IPS-18c (cell line): ENCODE measurements around the gene USH1G.
A peak's percentile ranks its signal among the peaks of the same experiment; 100 is the strongest.
"Not testable (repeated sequence)": the region's sequence is repeated elsewhere in the genome, so short reads cannot be mapped to it uniquely, and the experiment has no call there.

Source experiments
- H3K4me3 ChIP-seq: 2 replicates; pipeline ENCODE4 v1.7.0; 2013; ENCODE audit warnings: low read depth, mild to moderate bottlenecking, low read length, moderate library complexity; ENCODE audit not compliant: insufficient read depth
- H3K9me3 ChIP-seq: one replicate; pipeline ENCODE4 v1.6.1; 2013; ENCODE audit warnings: mild to moderate bottlenecking, low read length, moderate library complexity; ENCODE audit not compliant: control insufficient read depth, insufficient read depth

The USH1G gene

GRCh38 chr17:74922694-74923537 lies at the start of gene USH1G:
Gene USH1G (minus strand): TSS chr17:74923255. CDS start chr17:74923073, 182 bp downstream.
- no peaks in the 10 kb centered on the region for H3K9me3 ChIP-seq
- H3K4me3 ChIP-seq = peak within 1 kb of the TSS; percentile 52; the same call in 1 of the 2 replicates

GRCh38 chr17:74972107-74972972 lies 49.3 kb upstream of the USH1G start, which contains the start of gene HID1:
Gene HID1 (minus strand): TSS chr17:74972759. CDS start chr17:74972656, 103 bp downstream.
- Histone ChIP-seq H3K9me3 (no peaks in the 10 kb centered on the region), H3K4me3 (peak within 1 kb of the TSS; percentile 77)

GRCh38 chr17:74971842-74972106 lies 48.7 kb upstream of the USH1G start:
- no peaks in the 10 kb centered on the region for H3K9me3 ChIP-seq
- H3K4me3 ChIP-seq = peak overlapping the region; percentile 77

- peak overlapping the region; percentile 77; the same call in 1 of the 2 replicates for H3K4me3 ChIP-seq
- no peaks in the 10 kb centered on the region for H3K9me3 ChIP-seq
These were observed 48.2 kb upstream of the USH1G start for GRCh38 chr17:74971069-74971841.

GRCh38 chr17:74970395-74970794 lies 47.3 kb upstream of the USH1G start:
- H3K4me3 ChIP-seq = no peak overlapping the region
- no peaks in the 10 kb centered on the region for H3K9me3 ChIP-seq

GRCh38 chr17:74969501-74969900 lies 46.4 kb upstream of the USH1G start:
- not testable (repeated sequence) for H3K4me3 ChIP-seq, H3K9me3 ChIP-seq

- no peak overlapping the region for H3K4me3 ChIP-seq
These were observed 45.3 kb upstream of the USH1G start for GRCh38 chr17:74968361-74968780.

GRCh38 chr17:74964988-74965622 lies 42.0 kb upstream of the USH1G start:
- Histone ChIP-seq H3K4me3 (no peak overlapping the region), H3K9me3 (no peaks in the 10 kb centered on the region)

More at GRCh38 chr17:74968361-74968780, 45.3 kb upstream of the USH1G start:
- H3K9me3 ChIP-seq = no peaks in the 10 kb centered on the region

GRCh38 chr17:74964246-74964761 lies 41.2 kb upstream of the USH1G start:
- H3K4me3 ChIP-seq = no peak overlapping the region

GRCh38 chr17:74963656-74964055 lies 40.6 kb upstream of the USH1G start:
- Histone ChIP-seq H3K9me3 (no peaks in the 10 kb centered on the region), H3K4me3 (no peak overlapping the region)

More at GRCh38 chr17:74964246-74964761, 41.2 kb upstream of the USH1G start:
- no peaks in the 10 kb centered on the region for H3K9me3 ChIP-seq

- H3K9me3 ChIP-seq = no peaks in the 10 kb centered on the region
- no peak overlapping the region for H3K4me3 ChIP-seq
These were observed 39.8 kb upstream of the USH1G start for GRCh38 chr17:74962622-74963394.

- Histone ChIP-seq H3K4me3 (no peak overlapping the region), H3K9me3 (no peaks in the 10 kb centered on the region)
These were observed 38.7 kb upstream of the USH1G start for GRCh38 chr17:74961657-74962350.

GRCh38 chr17:74960570-74961342 lies 37.7 kb upstream of the USH1G start:
- no peak overlapping the region for H3K4me3 ChIP-seq

GRCh38 chr17:74959826-74960515 lies 36.9 kb upstream of the USH1G start:
- Histone ChIP-seq H3K4me3 (no peak overlapping the region), H3K9me3 (no peaks in the 10 kb centered on the region)

More at GRCh38 chr17:74960570-74961342, 37.7 kb upstream of the USH1G start:
- H3K9me3 ChIP-seq = no peaks in the 10 kb centered on the region
